LNCaP clone FGC (cell line): ENCODE measurements around the gene ECHS1.

Experiments used
- DNase-seq: peaks from one replicate; pipeline ENCODE4 v3.0.0-alpha.2; 2011; ENCODE audit warnings: low read depth
- H3K4me3 ChIP-seq: 2 replicates; pipeline ENCODE4 v1.5.1; 2011; ENCODE audit warnings: mild to moderate bottlenecking, low read depth, low read length, control low read depth
- TF ChIP-seq, protein P1 (sequence below): IDR thresholded peaks from 2 replicates; pipeline ENCODE4 v1.5.1; 2012; ENCODE audit warnings: mild to moderate bottlenecking; ENCODE audit not compliant: control insufficient read depth, insufficient read depth; ENCODE audit errors: extremely low read depth

ECHS1 gene

DNA sequence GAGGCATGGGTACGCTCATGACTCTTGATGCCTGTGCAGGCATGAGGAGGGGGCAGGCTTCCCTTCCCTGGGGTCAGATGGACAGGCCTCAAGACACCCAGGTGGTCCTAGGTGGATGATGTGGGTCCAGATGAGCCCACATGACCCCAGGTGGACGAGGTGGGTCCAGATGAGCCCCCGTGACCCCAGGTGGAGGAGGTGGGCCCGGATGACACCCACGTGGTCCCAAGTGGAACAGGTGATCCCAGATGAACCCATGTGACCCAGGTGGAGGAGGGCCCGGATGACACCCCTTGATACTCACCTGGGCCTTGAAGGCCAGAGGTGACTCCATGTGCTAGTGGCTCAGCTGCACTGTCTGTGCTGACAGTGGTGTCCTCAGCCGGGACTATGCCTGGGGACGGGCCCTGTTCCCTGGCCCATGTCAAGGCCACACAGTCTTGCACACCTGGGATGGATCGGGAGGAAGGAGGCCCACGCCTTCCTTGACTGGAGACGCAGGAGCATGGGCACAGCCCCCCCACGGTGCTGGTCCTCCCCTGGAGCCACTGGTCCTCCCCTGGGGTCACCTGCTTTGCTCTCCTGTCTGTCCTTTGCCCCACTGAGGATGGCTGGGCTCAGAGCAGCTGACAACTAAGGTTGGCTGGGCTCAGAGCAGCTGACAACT is 22.7 kb downstream of the ECHS1 start:
- TF ChIP-seq, protein P1, sequence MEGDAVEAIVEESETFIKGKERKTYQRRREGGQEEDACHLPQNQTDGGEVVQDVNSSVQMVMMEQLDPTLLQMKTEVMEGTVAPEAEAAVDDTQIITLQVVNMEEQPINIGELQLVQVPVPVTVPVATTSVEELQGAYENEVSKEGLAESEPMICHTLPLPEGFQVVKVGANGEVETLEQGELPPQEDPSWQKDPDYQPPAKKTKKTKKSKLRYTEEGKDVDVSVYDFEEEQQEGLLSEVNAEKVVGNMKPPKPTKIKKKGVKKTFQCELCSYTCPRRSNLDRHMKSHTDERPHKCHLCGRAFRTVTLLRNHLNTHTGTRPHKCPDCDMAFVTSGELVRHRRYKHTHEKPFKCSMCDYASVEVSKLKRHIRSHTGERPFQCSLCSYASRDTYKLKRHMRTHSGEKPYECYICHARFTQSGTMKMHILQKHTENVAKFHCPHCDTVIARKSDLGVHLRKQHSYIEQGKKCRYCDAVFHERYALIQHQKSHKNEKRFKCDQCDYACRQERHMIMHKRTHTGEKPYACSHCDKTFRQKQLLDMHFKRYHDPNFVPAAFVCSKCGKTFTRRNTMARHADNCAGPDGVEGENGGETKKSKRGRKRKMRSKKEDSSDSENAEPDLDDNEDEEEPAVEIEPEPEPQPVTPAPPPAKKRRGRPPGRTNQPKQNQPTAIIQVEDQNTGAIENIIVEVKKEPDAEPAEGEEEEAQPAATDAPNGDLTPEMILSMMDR, result no peak

DNA sequence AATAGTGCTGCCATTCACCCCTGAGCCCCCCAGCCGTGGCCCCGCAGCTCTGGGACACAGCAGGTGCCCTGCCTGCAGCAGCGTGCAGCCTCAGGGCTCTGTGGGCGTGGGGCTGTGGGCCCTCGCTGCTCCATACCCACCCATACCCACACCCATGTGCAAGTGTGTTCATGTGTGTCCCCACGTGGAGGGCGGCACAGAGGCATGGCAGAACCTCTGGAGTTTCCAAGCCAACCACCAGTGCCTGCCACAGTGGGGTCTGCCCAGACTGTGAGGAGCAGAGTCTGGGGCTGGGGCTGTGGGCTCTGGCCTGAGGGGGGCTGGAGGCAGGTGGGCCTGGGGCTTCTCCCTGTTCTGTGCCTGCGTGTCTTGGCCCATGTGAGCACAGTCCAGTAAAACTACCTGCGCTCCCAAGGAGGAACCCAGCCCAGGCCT is 23.6 kb downstream of the ECHS1 start:
- no peak for DNase-seq
- TF ChIP-seq, protein P1, result no peak

More for the DNA sequence above, 22.7 kb downstream of the ECHS1 start:
- no peak overlapping the region for H3K4me3 ChIP-seq
- DNase-seq, result no peak

DNA sequence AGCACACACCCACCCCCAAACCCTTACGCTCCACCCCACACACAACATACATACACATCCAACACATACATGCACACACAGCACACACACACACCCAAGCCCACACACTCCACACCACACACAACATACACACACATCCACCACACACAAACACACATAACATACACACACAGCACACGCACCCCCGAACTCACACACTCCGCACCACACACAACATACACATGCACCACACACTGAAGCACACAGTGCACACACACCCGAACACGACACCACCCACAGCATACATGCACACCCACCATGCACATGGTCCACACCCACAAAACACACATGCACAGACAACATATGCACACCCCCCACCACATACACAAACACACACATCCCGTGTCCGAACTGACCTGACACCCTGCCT is 24.0 kb downstream of the ECHS1 start:
- TF ChIP-seq, protein P1, result no peak
- no peak for DNase-seq

More for the DNA sequence above, 23.6 kb downstream of the ECHS1 start:
- H3K4me3 ChIP-seq, result no peak overlapping the region

DNA sequence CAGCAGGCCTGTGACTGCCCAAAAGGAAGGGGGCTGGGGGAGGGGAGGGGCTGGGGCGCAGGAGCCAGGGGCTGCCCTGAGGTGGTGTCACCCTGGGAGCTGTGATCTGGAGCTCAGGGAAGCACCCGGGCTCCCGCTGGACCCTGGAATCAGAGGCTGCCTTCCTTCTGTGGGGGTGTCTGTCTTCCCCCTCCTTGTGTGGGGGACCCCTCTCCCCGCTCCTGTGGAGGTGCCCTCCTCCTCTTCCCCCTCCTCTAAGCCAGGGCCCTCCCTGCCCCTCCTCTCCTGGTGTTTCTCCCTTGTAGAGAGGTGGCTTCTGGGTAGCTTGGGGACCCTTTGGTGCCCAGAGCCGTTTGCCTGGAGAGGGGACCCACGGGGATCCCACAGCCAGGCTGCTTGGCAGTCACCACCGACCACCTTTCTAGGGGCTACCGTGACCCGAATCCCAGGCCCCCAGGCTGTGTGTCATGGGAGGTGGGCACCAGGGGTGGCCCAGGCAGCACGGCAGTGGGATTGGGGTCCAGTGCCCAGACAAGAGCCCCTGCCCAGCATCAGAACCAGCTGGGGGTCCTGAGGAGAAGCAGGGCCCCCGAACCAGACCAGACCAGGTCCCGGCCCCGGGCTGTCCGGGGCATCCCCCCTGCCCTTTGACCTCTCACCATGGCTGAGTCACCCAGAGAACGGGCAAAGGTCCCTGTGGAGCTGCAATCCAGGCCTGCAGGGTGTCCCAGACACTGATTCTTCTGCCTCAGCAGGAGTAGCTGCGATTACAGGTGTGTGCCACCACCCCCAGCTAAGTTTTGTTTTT is 25.2 kb downstream of the ECHS1 start:
- TF ChIP-seq, protein P1, result no peak
- no peak for DNase-seq
- no peak overlapping the region for H3K4me3 ChIP-seq

More for the DNA sequence above, 24.0 kb downstream of the ECHS1 start:
- H3K4me3 ChIP-seq, result no peak overlapping the region

DNA sequence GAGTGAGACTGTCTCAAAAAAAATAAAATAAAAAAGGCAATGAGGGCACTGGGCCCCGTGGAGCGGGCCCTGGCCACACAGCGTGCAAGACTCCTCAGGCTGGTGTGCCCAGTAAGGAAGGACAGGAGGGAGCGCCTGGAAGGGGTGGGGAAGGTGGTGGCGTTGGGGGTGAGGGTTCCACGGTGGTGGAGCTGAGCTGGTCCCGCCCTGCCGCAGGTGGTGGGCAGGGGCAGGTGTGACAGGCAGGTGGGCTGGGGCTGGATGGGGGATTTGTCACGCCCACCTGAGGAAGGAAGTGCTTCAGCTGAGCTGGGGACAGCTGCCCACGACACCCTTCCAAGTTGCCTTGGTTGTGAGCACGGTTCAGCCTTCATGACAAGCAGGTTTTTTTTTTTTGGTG is 26.7 kb downstream of the ECHS1 start:
- no peak overlapping the region for H3K4me3 ChIP-seq
- DNase-seq, result no peak
- TF ChIP-seq, protein P1, result no peak

DNA sequence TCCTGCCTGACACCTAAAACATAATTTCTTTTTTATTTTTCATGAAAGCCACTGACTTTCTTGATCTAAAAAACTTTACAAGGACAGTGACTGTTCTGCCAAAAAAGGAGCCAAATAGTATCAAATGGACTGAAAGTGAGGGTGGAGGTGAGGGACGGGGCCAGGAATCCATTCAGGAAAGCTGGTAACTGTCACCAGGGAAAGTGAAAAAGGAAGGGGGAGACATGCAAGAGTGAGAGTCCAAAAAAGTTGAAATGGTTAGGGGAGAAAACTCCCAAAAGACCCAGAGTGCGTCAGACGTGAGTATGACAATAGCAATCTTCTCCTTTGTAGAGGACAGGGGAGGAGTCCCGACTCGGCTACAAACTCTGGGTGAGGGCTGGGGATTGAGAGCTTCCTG is 28.9 kb downstream of the ECHS1 start:
- H3K4me3 ChIP-seq, result no peak overlapping the region
- TF ChIP-seq, protein P1, result no peak
- no peak for DNase-seq
